Smooth muscle cell (in vitro differentiated cells): ENCODE measurements around the gene PADI3. TPM values are rescaled to one million over a fixed set of nuclear protein-coding genes. Genes with fewer than 3 reads are reported as not detected.

Experiments used
- DNase-seq: peaks from one replicate; lab custom pipeline; 2025; ENCODE audit not compliant: unreplicated experiment; lab: John Stamatoyannopoulos, UW
- H2AFZ ChIP-seq: fragments of 200-600 bp; sonication (generic); 2 replicates; pipeline ENCODE4 v1.6.0; 2016; ENCODE audit warnings: antibody characterized with exemption, low read depth, mild to moderate bottlenecking
- H3F3A ChIP-seq: fragments of 200-600 bp; sonication (generic); 2 replicates; pipeline ENCODE4 v1.6.0; 2017; ENCODE audit warnings: antibody characterized with exemption, low read depth
- H3K27ac ChIP-seq: fragments of 200-600 bp; sonication (generic); 2 replicates; pipeline ENCODE4 v1.5.1; 2016; ENCODE audit warnings: low read depth, mild to moderate bottlenecking
- H3K27me3 ChIP-seq: fragments of 200-600 bp; sonication (generic); 2 replicates; pipeline ENCODE4 v1.6.1; 2016; ENCODE audit warnings: low read depth, mild to moderate bottlenecking
- H3K36me3 ChIP-seq: fragments of 200-600 bp; sonication (generic); 2 replicates; pipeline ENCODE4 v1.5.1; 2016; ENCODE audit warnings: low read depth
- H3K4me1 ChIP-seq: fragments of 200-600 bp; sonication (generic); 2 replicates; pipeline ENCODE4 v1.5.1; 2016; ENCODE audit warnings: low read depth
- H3K4me2 ChIP-seq: fragments of 200-600 bp; sonication (generic); 2 replicates; pipeline ENCODE4 v1.6.0; 2016; ENCODE audit warnings: mild to moderate bottlenecking
- H3K4me3 ChIP-seq: fragments of 200-600 bp; sonication (generic); 2 replicates; pipeline ENCODE4 v1.5.1; 2016; ENCODE audit warnings: mild to moderate bottlenecking
- H3K79me2 ChIP-seq: fragments of 200-600 bp; sonication (generic); 2 replicates; pipeline ENCODE4 v1.6.0; 2016; ENCODE audit warnings: low read depth, mild to moderate bottlenecking
- H3K9ac ChIP-seq: fragments of 200-600 bp; sonication (generic); 2 replicates; pipeline ENCODE4 v1.6.0; 2016; ENCODE audit warnings: low read depth
- H3K9me3 ChIP-seq: fragments of 200-600 bp; sonication (generic); replicated peaks from 2 replicates; pipeline ENCODE4 v1.5.1; 2016; ENCODE audit warnings: low read depth
- H4K20me1 ChIP-seq: fragments of 200-600 bp; sonication (generic); 2 replicates; pipeline ENCODE4 v1.6.0; 2016; ENCODE audit warnings: low read depth
- CTCF ChIP-seq: fragments of 200-600 bp; sonication (generic); IDR thresholded peaks from 2 replicates; pipeline ENCODE4 v1.5.1; 2017; ENCODE audit warnings: borderline replicate concordance, mild to moderate bottlenecking, antibody characterized with exemption; ENCODE audit not compliant: insufficient read depth, poor library complexity, severe bottlenecking
- WGBS: methylation state at CpG from one replicate; pipeline ENCODE4 v1.1.7; 2016; ENCODE audit warnings: low lambda C conversion rate; 5-methylcytosine and 5-hydroxymethylcytosine counted together
- microRNA-seq: library from miRNA; unstranded; fragments of <30 nt; microRNA quantifications from one replicate; pipeline ENCODE4, GENCODE V29; 2016; ENCODE audit warnings: borderline number of aligned reads
- polyA plus RNA-seq: library from polyadenylated mRNA; unstranded; fragments of >200 nt; fragmentation: Nextera tagmentation; extraction: Ambion mirVana; gene quantifications from 2 replicates; pipeline ENCODE4 v1.2.1, GENCODE V29; 2016
- small RNA-seq: library from RNA; depleted of rRNA; stranded (forward); fragments of <200 nt; gene quantifications from one replicate; pipeline ENCODE3, GENCODE V24; 2014
- total RNA-seq: library from RNA; depleted of rRNA; stranded (reverse); fragments of >200 nt; gene quantifications from 2 replicates; pipeline ENCODE4 v1.2.3, GENCODE V29; 2014

PADI3 gene
- total and polyA plus RNA-seq, 2 experiments from 2014 or later: not detected

- DNase-seq: no peak
- Histone ChIP-seq H3K4me2 (no peak overlapping the region), H3K27ac (no peak overlapping the region), H4K20me1 (no peaks in the 10 kb centered on the region), H3K27me3 (no peaks in the 10 kb centered on the region), H2AFZ (no peak overlapping the region), H3K79me2 (no peaks in the 10 kb centered on the region), H3K9ac (no peak overlapping the region), H3K9me3 (peaks cover 3% of the 10 kb centered on the region), H3K36me3 (no peaks in the 10 kb centered on the region), H3F3A (no peaks in the 10 kb centered on the region), H3K4me3 (no peak overlapping the region), H3K4me1 (no peaks in the 10 kb centered on the region)
- 87% methylated on average over 4 of the region's 4 CpGs for WGBS
- no peak for TF ChIP-seq CTCF
Measured at GRCh38 chr1:17329610-17330009, 80.7 kb downstream of the PADI3 start.

- 85% methylated on average over 7 of the region's 7 CpGs for WGBS
- H3K4me2 ChIP-seq: no peak overlapping the region
- no peaks in the 10 kb centered on the region for H3K4me1 ChIP-seq
- no peak overlapping the region for H3K4me3 ChIP-seq
- DNase-seq: no peak
- H3K9me3 ChIP-seq: peaks cover 3% of the 10 kb centered on the region
- H4K20me1 ChIP-seq: no peaks in the 10 kb centered on the region
- H3K27me3 ChIP-seq: no peaks in the 10 kb centered on the region
- no peaks in the 10 kb centered on the region for H3K36me3 ChIP-seq
- H3K79me2 ChIP-seq: no peaks in the 10 kb centered on the region
- no peaks in the 10 kb centered on the region for H3F3A ChIP-seq
- H3K27ac ChIP-seq: no peak overlapping the region
- TF ChIP-seq CTCF: no peak
- no peak overlapping the region for H3K9ac ChIP-seq
- H2AFZ ChIP-seq: no peak overlapping the region
Measured at GRCh38 chr1:17330856-17331255, 82.0 kb downstream of the PADI3 start.

GRCh38 chr1:17333081-17333480 is 84.2 kb downstream of the PADI3 start:
- no peak overlapping the region for H3K27ac ChIP-seq
- H3K4me1 ChIP-seq: no peaks in the 10 kb centered on the region
- no peaks in the 10 kb centered on the region for H3F3A ChIP-seq
- peaks cover 3% of the 10 kb centered on the region for H3K9me3 ChIP-seq
- no peaks in the 10 kb centered on the region for H3K79me2 ChIP-seq
- no peak overlapping the region for H3K4me2 ChIP-seq
- H3K9ac ChIP-seq: no peak overlapping the region
- no peaks in the 10 kb centered on the region for H4K20me1 ChIP-seq
- H2AFZ ChIP-seq: no peak overlapping the region
- no peak for DNase-seq
- H3K4me3 ChIP-seq: no peak overlapping the region
- no peak for TF ChIP-seq CTCF
- WGBS: 95% methylated on average over 8 of the region's 8 CpGs
- H3K36me3 ChIP-seq: no peaks in the 10 kb centered on the region
- no peaks in the 10 kb centered on the region for H3K27me3 ChIP-seq

Small RNA genes lying within 50 kb of the gene (microRNA-seq; reads per million reads assigned to microRNA genes)
- not detected for gene MIR3972

Small RNA genes lying within 50 kb of the gene (small RNA-seq; reads per million reads assigned to genes)
- gene MIR3972: not detected

Other genes with a start within 250 kb of the PADI3 start
- gene ATP13A2, start 237.2 kb upstream of the PADI3 start, total RNA-seq: 16.0 and 27.7 TPM in 2 replicates
- gene ATP13A2, start 237.2 kb upstream of the PADI3 start, polyA plus RNA-seq: 42.3 and 64.3 TPM in 2 replicates
- 126 and 174 TPM in 2 replicates for gene SDHB, start 195.1 kb upstream of the PADI3 start, total RNA-seq
- gene SDHB, start 195.1 kb upstream of the PADI3 start, polyA plus RNA-seq: 111 and 123 TPM in 2 replicates
- gene PADI2, start 129.6 kb upstream of the PADI3 start, total RNA-seq: not detected in 2 replicates
- gene PADI2, start 129.6 kb upstream of the PADI3 start, polyA plus RNA-seq: not detected in 2 replicates
- gene PADI1, start 44.0 kb upstream of the PADI3 start, total RNA-seq: 1.7 TPM in 1 of 2 replicates, not detected in the other
- not detected in 2 replicates for gene PADI1, start 44.0 kb upstream of the PADI3 start, polyA plus RNA-seq
- gene PADI4, start 59.1 kb downstream of the PADI3 start, total RNA-seq: not detected in 2 replicates
- not detected in 2 replicates for gene PADI4, start 59.1 kb downstream of the PADI3 start, polyA plus RNA-seq
- gene PADI6, start 123.1 kb downstream of the PADI3 start, total RNA-seq: not detected in 2 replicates
- not detected in 2 replicates for gene PADI6, start 123.1 kb downstream of the PADI3 start, polyA plus RNA-seq
- 35.2 and 44.5 TPM in 2 replicates for gene RCC2, start 190.6 kb downstream of the PADI3 start, total RNA-seq
- 21.2 and 28.0 TPM in 2 replicates for gene RCC2, start 190.6 kb downstream of the PADI3 start, polyA plus RNA-seq